ENCODE data around the gene SH3TC2.

Gene SH3TC2

DNA sequence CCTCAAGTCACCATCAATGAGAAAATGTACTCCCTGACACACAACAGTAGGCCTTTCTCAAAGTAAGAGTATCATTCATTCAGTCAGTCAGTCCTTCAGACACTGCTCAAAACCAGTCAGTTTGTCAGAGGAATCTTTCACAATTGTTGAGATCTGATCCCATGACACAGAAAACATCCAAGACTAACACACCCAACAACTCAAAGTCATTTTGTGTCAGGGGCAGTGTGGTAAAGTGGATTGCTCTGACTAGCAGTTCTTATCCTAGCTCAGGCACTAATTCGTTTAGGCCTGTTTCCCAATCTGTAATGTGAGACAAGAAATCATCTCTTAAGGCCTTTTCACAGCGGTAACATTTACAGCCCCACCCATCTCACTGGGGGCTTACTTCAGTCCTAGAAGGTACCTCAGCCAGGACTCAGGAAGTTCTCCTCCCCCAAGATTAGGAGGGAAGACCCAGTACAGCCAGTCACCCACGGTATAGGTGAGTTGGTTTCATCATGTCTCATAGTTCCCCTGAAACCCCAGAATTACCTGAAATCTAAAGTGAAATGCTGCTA lies 31.9 kb downstream of the SH3TC2 start:
- Histone ChIP-seq H3K9ac (ENCODE audit: insufficient read length, low read depth) (no peak overlapping the region), H3K4me3 (ENCODE audit: insufficient read length, low read depth) (no peak overlapping the region), H3K27me3 (ENCODE audit: insufficient read depth, insufficient read length) (no peaks in the 10 kb centered on the region), H3K36me3 (ENCODE audit: insufficient read depth, insufficient read length, low read length) (peaks cover 27% of the 10 kb centered on the region), H3K4me1 (ENCODE audit: insufficient read depth, insufficient read length) (no peaks in the 10 kb centered on the region), H3K9me3 (ENCODE audit: insufficient read depth, low read length) (no peaks in the 10 kb centered on the region)
- no peak for TF ChIP-seq ZNF274 (IDR thresholded peaks at IDR 0.05; ENCODE audit: low read depth, low read length)
- TF ChIP-seq SUZ12 (IDR thresholded peaks at IDR 0.05; ENCODE audit: extremely low read depth, insufficient read depth, insufficient read length): no peak
- TF ChIP-seq YY1 (IDR thresholded peaks at IDR 0.05; ENCODE audit: insufficient read depth, insufficient read length): no peak
- no peak for DNase-seq (ENCODE audit: low read depth, low spot score)

DNA sequence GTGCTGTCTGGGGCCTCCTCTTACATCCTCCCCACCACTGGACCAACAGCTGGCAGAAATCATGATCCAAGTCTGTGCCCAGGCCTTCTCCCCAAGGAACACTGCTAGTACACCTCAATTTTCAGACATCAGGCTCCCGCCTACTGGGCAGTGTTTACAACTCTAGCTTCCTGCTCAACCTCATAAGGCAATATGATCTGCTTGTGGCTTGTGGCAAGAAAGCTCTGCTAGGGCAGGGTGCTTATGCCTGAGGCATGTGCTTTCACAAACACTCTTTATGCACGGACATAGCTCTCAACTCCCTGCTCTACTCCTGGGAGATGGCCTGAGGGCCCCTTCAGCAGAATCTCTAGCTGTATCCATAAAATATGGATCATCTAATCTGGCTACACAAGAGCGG lies 32.5 kb downstream of the SH3TC2 start:
- Histone ChIP-seq H3K9ac (ENCODE audit: insufficient read length, low read depth) (no peak overlapping the region), H3K4me1 (ENCODE audit: insufficient read depth, insufficient read length) (no peaks in the 10 kb centered on the region), H3K27me3 (ENCODE audit: insufficient read depth, insufficient read length) (no peaks in the 10 kb centered on the region), H3K4me3 (ENCODE audit: insufficient read length, low read depth) (no peak overlapping the region), H3K36me3 (ENCODE audit: insufficient read depth, insufficient read length, low read length) (peaks cover 27% of the 10 kb centered on the region), H3K9me3 (ENCODE audit: insufficient read depth, low read length) (no peaks in the 10 kb centered on the region)
- TF ChIP-seq YY1 (IDR thresholded peaks at IDR 0.05; ENCODE audit: insufficient read depth, insufficient read length): no peak
- no peak for TF ChIP-seq SUZ12 (IDR thresholded peaks at IDR 0.05; ENCODE audit: extremely low read depth, insufficient read depth, insufficient read length)
- no peak for TF ChIP-seq ZNF274 (IDR thresholded peaks at IDR 0.05; ENCODE audit: low read depth, low read length)
- no peak for DNase-seq (ENCODE audit: low read depth, low spot score)

DNA sequence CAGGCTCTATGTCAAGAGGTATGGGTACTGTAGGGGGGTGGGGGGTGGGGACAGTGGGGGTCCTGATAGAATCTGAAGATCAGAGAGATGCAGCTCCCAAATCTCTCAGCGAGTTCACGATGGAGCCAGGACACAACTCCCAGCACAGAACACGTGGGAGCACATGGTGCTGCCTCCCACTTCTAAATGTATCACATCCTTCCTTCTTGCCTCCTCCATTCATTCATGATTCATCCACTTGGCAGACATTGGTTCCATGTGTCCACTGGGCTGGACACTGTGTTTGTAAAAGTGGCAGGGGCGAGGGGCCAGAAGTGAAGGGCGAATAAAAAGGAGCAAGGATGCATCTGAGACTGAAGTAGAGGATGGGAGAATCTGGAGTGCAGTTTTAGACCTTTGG lies 33.9 kb downstream of the SH3TC2 start:
- no peaks in the 10 kb centered on the region for H3K4me1 ChIP-seq (ENCODE audit: insufficient read depth, insufficient read length)
- no peak for DNase-seq (ENCODE audit: low read depth, low spot score)
- H3K27me3 ChIP-seq (ENCODE audit: insufficient read depth, insufficient read length): no peaks in the 10 kb centered on the region
- no peaks in the 10 kb centered on the region for H3K9me3 ChIP-seq (ENCODE audit: insufficient read depth, low read length)
- no peak overlapping the region for H3K9ac ChIP-seq (ENCODE audit: insufficient read length, low read depth)
- no peak for TF ChIP-seq YY1 (IDR thresholded peaks at IDR 0.05; ENCODE audit: insufficient read depth, insufficient read length)
- TF ChIP-seq SUZ12 (IDR thresholded peaks at IDR 0.05; ENCODE audit: extremely low read depth, insufficient read depth, insufficient read length): no peak
- TF ChIP-seq ZNF274 (IDR thresholded peaks at IDR 0.05; ENCODE audit: low read depth, low read length): no peak
- H3K36me3 ChIP-seq (ENCODE audit: insufficient read depth, insufficient read length, low read length): peaks cover 27% of the 10 kb centered on the region
- no peak overlapping the region for H3K4me3 ChIP-seq (ENCODE audit: insufficient read length, low read depth)

DNA sequence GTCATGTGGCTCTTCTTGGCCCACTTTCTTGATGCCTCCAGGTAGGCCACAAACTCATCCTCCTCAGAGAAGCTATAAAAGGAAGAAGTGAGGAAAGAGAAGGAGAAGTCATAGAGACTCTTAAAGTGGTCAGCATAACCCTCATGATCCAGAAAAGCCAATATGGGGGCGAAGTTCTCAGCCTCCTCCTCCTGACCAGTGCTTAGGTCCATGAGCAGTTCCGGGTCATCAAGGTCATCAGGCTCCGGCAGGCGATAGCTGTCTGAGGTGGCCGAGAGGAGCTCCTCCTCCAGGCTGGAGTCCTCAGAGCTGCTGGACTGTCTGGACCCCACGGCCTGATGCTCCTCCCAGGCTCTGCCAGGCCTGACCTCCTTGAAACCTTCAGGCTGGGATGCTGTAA lies 34.7 kb downstream of the SH3TC2 start:
- no peak for DNase-seq (ENCODE audit: low read depth, low spot score)
- Histone ChIP-seq H3K36me3 (ENCODE audit: insufficient read depth, insufficient read length, low read length) (peaks cover 25% of the 10 kb centered on the region), H3K27me3 (ENCODE audit: insufficient read depth, insufficient read length) (no peaks in the 10 kb centered on the region), H3K4me1 (ENCODE audit: insufficient read depth, insufficient read length) (no peaks in the 10 kb centered on the region), H3K9me3 (ENCODE audit: insufficient read depth, low read length) (no peaks in the 10 kb centered on the region), H3K4me3 (ENCODE audit: insufficient read length, low read depth) (no peak overlapping the region), H3K9ac (ENCODE audit: insufficient read length, low read depth) (no peak overlapping the region)
- TF ChIP-seq ZNF274 (IDR thresholded peaks at IDR 0.05; ENCODE audit: low read depth, low read length) (no peak), YY1 (IDR thresholded peaks at IDR 0.05; ENCODE audit: insufficient read depth, insufficient read length) (no peak)

DNA sequence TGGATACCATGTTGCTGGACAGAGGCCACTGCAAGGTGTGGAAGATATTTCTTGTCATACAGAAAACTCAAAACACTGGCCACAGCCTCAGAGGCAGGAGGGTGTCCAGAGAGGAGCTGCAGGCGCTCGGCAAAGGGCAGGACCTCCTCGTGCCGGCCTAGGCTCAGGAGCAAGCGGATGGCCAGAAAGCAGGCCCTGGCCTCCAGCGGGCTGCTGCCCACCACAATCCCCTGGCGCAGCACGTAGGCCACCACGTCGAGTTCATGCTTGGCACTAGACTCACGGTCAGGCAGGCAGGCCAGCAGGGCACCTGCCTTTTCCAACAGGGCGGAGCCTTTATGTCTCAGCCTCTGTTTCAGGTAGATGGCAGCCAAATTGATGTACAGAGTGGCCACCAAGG lies 35.2 kb downstream of the SH3TC2 start:
- no peaks in the 10 kb centered on the region for H3K9me3 ChIP-seq (ENCODE audit: insufficient read depth, low read length)
- H3K27me3 ChIP-seq (ENCODE audit: insufficient read depth, insufficient read length): no peaks in the 10 kb centered on the region
- no peak overlapping the region for H3K9ac ChIP-seq (ENCODE audit: insufficient read length, low read depth)
- no peak overlapping the region for H3K4me3 ChIP-seq (ENCODE audit: insufficient read length, low read depth)
- TF ChIP-seq SUZ12 (IDR thresholded peaks at IDR 0.05; ENCODE audit: extremely low read depth, insufficient read depth, insufficient read length) (no peak), ZNF274 (IDR thresholded peaks at IDR 0.05; ENCODE audit: low read depth, low read length) (no peak), YY1 (IDR thresholded peaks at IDR 0.05; ENCODE audit: insufficient read depth, insufficient read length) (no peak)
- H3K36me3 ChIP-seq (ENCODE audit: insufficient read depth, insufficient read length, low read length): peaks cover 25% of the 10 kb centered on the region
- H3K4me1 ChIP-seq (ENCODE audit: insufficient read depth, insufficient read length): no peaks in the 10 kb centered on the region
- DNase-seq (ENCODE audit: low read depth, low spot score): no peak

DNA sequence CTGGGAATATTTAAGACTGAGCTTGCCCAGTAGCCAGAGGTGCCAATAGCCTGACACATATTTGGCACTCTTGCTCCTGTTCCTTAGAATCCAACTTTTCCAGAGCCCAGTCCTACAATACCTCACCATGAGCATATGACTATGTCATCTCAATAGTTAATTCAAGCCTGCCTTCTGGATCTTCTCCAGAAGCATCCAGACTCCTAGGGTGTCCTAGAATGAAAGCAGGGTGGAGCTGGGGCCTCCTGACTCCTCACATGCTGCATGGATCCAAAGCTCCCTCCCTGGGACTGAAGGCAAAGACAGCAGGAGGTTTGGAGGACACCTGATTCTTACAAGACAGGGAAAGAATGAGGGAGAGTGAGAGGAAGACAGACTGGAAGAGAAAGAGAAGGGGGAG lies 37.9 kb downstream of the SH3TC2 start:
- TF ChIP-seq YY1 (IDR thresholded peaks at IDR 0.05; ENCODE audit: insufficient read depth, insufficient read length): no peak
- TF ChIP-seq SUZ12 (IDR thresholded peaks at IDR 0.05; ENCODE audit: extremely low read depth, insufficient read depth, insufficient read length): no peak
- TF ChIP-seq ZNF274 (IDR thresholded peaks at IDR 0.05; ENCODE audit: low read depth, low read length): no peak
- Histone ChIP-seq H3K27me3 (ENCODE audit: insufficient read depth, insufficient read length) (no peaks in the 10 kb centered on the region), H3K4me1 (ENCODE audit: insufficient read depth, insufficient read length) (no peaks in the 10 kb centered on the region), H3K9me3 (ENCODE audit: insufficient read depth, low read length) (no peaks in the 10 kb centered on the region), H3K4me3 (ENCODE audit: insufficient read length, low read depth) (no peak overlapping the region), H3K36me3 (ENCODE audit: insufficient read depth, insufficient read length, low read length) (peaks cover 24% of the 10 kb centered on the region), H3K9ac (ENCODE audit: insufficient read length, low read depth) (no peak overlapping the region)
- DNase-seq (ENCODE audit: low read depth, low spot score): no peak

DNA sequence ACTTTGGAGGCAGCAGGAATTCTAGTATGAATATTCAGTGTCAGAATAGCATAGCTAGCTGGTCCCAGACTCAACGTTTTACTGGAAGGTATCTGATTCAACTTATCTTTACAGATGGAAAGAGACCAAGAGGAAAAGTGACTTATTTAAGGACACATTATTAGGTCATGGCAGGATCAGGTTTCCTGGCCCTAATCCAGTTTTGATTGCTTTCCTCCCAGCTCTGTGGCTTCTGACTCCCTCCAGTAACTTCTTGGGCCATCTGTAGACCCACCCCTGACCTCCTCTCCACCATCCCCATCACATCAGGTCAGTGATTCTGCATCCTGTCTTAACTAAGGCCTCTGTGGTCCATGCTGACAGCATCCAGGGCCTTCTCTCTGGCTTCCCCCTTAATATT lies 38.4 kb downstream of the SH3TC2 start:
- no peaks in the 10 kb centered on the region for H3K9me3 ChIP-seq (ENCODE audit: insufficient read depth, low read length)
- H3K27me3 ChIP-seq (ENCODE audit: insufficient read depth, insufficient read length): no peaks in the 10 kb centered on the region
- H3K4me3 ChIP-seq (ENCODE audit: insufficient read length, low read depth): no peak overlapping the region
- DNase-seq (ENCODE audit: low read depth, low spot score): no peak
- no peak overlapping the region for H3K9ac ChIP-seq (ENCODE audit: insufficient read length, low read depth)
- TF ChIP-seq ZNF274 (IDR thresholded peaks at IDR 0.05; ENCODE audit: low read depth, low read length) (no peak), YY1 (IDR thresholded peaks at IDR 0.05; ENCODE audit: insufficient read depth, insufficient read length) (no peak), SUZ12 (IDR thresholded peaks at IDR 0.05; ENCODE audit: extremely low read depth, insufficient read depth, insufficient read length) (no peak)
- H3K36me3 ChIP-seq (ENCODE audit: insufficient read depth, insufficient read length, low read length): peaks cover 19% of the 10 kb centered on the region
- H3K4me1 ChIP-seq (ENCODE audit: insufficient read depth, insufficient read length): no peaks in the 10 kb centered on the region

Measured in NT2/D1 (cell line).